GM19397 (cell line): ENCODE measurements around the gene MARCHF3.
"Not testable (repeated sequence)": the region's sequence is repeated elsewhere in the genome, so short reads cannot be mapped to it uniquely, and the experiment has no call there.

Source experiments
- ATAC-seq: cut with Tn5 transposase; IDR thresholded peaks from one replicate; pipeline ENCODE4 v1.9.1; 2021; ENCODE audit warnings: mild to moderate bottlenecking, moderate library complexity; ENCODE audit not compliant: unreplicated experiment

Gene MARCHF3

GRCh38 chr5:127014573-127014972 lies 15.8 kb downstream of the MARCHF3 start:
- no peak for ATAC-seq

DNA sequence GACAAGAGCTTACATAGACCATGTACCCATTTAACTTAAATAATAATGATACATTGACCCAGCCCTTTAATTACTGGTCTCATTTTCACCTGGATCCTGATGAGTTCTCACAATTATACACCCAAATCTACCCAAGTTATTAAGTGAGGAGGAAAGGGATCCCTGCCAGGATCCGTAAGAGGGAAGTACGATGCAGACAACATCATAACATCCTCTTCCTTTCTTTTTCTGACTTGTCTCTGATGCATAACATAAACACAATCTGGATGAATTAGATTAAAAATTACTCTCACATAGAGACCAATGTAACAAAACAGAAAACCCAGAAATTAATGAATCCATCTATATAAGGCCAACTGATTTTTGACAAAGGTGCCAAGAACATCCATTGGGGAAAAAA lies 17.0 kb downstream of the MARCHF3 start:
- ATAC-seq: no peak

GRCh38 chr5:127012916-127013315 lies 17.4 kb downstream of the MARCHF3 start:
- no peak for ATAC-seq

DNA sequence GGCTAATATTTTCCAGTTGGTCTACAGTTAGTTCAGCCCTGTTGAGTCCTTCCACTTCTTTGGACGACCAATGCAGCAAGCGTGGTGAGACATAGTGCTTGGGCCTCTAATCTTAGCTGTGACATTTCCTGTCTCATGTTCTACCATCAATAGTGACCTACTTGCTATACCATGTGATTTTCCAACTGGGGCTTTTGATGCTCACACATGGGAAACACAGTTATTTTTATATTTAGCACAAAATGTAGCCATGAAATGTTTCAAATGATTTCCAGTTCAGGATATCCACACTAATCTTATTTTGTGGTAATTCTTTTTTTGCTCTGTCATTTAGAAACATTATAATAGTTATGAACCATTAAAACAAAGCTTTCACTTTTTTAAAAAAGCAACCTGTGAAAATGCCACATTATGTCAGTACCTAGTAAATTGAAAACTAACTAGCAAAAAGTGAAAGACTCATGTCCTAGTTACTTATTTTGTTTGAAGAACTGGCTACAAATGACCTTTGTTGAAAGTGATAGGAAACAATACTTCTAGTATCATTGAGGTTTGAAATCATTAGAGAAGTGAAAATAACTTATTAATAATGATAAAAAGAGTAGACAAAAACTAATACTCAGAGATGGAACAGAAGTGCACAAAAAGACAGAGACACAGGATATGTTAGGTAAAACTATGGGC lies 18.3 kb downstream of the MARCHF3 start:
- ATAC-seq: peak; percentile 71

DNA sequence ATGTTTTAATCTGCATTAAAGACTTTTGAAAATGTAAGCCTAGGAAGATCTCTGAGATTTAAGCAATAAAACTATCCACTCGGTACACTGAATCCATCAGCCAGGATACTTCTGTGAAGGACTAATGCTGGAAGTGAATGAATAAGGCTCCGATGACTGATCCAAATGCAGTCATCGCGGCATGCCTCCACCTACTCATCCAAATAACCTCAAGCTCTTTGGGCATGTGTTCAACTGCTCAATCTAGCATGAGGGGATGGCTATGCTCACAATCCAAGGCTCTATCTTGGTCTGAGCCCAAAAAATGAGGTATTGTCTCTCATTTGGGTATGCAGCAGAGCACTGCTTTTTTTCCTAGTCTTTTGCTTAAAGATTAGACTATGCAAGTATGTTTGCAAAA lies 19.2 kb downstream of the MARCHF3 start:
- no peak for ATAC-seq

- no peak for ATAC-seq
Observed at GRCh38 chr5:127010362-127010761, 20.0 kb downstream of the MARCHF3 start.

GRCh38 chr5:127009784-127010183 lies 20.6 kb downstream of the MARCHF3 start:
- ATAC-seq: no peak

GRCh38 chr5:127008300-127008975 lies 21.9 kb downstream of the MARCHF3 start:
- ATAC-seq: no peak

GRCh38 chr5:127007522-127007921 lies 22.8 kb downstream of the MARCHF3 start:
- no peak for ATAC-seq

GRCh38 chr5:127006744-127007143 lies 23.6 kb downstream of the MARCHF3 start:
- no peak for ATAC-seq

DNA sequence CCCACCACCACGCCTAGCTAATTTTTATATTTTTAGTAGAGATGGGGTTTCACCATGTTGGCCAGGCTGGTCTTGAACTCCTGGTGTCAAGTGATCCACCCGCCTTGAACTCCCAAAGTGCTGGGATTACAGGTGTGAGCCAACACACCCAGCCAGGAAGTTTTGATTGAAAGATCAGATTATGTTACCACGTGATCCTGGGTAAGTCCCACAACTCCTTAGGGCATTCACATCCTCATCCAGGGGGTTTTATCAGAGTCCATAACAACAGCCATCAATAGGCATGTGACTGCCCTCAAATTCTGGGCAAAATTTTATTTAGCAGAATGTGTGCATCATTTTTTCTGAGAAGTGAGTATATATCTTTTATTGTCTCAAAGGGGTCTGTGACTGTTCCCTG lies 25.1 kb downstream of the MARCHF3 start:
- ATAC-seq: not testable (repeated sequence)

DNA sequence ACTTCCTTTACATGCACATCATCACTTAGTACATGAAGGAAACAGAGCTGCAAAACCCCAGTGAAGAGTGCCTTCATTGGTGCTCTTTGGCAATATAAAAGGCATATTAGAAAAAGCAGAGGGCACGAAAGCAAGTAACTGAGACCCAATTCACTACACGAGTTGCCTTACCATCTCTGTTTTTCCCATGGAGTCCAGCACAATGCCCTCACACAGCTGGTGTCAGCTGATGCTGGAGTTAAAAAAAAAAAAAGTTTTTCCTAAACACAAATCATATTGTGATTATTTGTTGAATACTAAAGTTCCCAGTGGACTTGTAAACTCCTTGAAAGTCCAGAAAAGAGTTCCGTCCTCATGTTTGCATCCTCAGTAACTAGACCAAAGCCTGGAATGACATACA lies 25.6 kb downstream of the MARCHF3 start:
- no peak for ATAC-seq

- no peak for ATAC-seq
Observed at GRCh38 chr5:127003798-127004495, 26.4 kb downstream of the MARCHF3 start.

DNA sequence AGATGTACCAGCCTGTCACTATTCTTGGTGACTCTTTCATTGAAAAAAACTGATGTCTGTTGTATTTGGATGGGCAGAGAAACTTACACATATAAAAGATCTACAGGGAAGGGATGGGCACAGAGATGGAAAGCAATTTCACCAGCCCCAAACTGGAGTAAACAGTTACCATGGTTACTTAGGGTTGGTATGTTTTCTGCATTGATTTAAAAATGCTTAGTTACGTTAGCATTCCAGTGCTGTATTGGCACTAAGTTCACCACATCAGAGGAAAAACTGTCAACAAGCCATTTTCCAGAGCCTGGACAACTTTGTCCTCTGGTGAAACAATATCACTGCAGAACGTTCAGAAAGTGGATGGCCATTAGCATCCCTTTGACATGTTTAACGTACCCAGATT lies 28.0 kb downstream of the MARCHF3 start:
- ATAC-seq: no peak

- ATAC-seq: no peak
Observed at GRCh38 chr5:127001621-127002296, 28.6 kb downstream of the MARCHF3 start.

- ATAC-seq: no peak
Observed at GRCh38 chr5:126998895-126999570, 31.3 kb downstream of the MARCHF3 start.

DNA sequence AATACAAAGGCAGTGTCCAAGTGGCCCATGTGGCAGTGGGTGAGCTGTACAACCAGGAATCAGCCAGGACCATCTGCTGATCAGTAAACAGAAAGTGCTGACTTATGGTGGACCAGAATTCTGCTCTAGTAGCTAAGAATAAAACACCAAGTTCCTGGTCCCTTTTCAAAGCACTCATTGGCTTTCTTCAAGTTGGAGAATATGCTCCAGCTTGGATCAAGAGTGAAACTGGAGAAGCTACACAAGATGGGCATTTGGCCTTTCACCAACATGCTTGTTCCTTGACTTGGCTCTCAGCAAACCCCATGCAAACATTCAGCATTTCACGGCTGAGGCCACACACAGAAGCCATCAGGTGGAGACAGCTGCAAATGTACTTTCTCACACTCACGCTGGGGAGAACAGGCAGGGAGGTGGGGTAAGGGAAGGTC lies 32.1 kb downstream of the MARCHF3 start:
- peak; percentile 87 for ATAC-seq

GRCh38 chr5:126995689-126996088 lies 34.7 kb downstream of the MARCHF3 start:
- ATAC-seq: no peak

- no peak for ATAC-seq
Observed at GRCh38 chr5:126995039-126995438, 35.3 kb downstream of the MARCHF3 start.

GRCh38 chr5:126994485-126994884 lies 35.9 kb downstream of the MARCHF3 start:
- ATAC-seq: no peak

- ATAC-seq: peak; percentile 85
Observed at GRCh38 chr5:126988021-126988569, 42.3 kb downstream of the MARCHF3 start.
